Activated naive CD4-positive, alpha-beta T cell treated with anti-CD3 and anti-CD28 coated beads for 36 hours (primary cell): ENCODE measurements around the gene ATOH7. TPM values are rescaled to one million over a fixed set of nuclear protein-coding genes. Genes with fewer than 3 reads are reported as not detected.
A peak's percentile ranks its signal among the peaks of the same experiment; 100 is the strongest.
"Not testable (repeated sequence)": the region's sequence is repeated elsewhere in the genome, so short reads cannot be mapped to it uniquely, and the experiment has no call there.

ENCODE experiments used
- CTCF ChIA-PET: fragments of 350-600 bp; sonication (Branson Sonifier 250); formaldehyde crosslinking; loops from one replicate; lab custom pipeline; 2021; ENCODE audit warnings: antibody characterized with exemption; lab: Charles Lee
- DNase-seq: peaks from one replicate; pipeline ENCODE4 v3.0.0-alpha.2; 2020
- H3K27ac Mint-ChIP-seq: one replicate; pipeline ENCODE4 v1.8.0; 2021; ENCODE audit warnings: mild to moderate bottlenecking, mixed read lengths
- H3K27me3 Mint-ChIP-seq: one replicate; pipeline ENCODE4 v1.8.0; 2021; ENCODE audit warnings: low read depth, mixed read lengths
- H3K36me3 Mint-ChIP-seq: one replicate; pipeline ENCODE4 v1.8.0; 2021; ENCODE audit warnings: low read depth, mixed read lengths
- H3K4me1 Mint-ChIP-seq: one replicate; pipeline ENCODE4 v1.8.0; 2021; ENCODE audit warnings: low read depth, mixed read lengths
- H3K4me3 Mint-ChIP-seq: one replicate; pipeline ENCODE4 v1.8.0; 2021; ENCODE audit warnings: mild to moderate bottlenecking, moderate library complexity, mixed read lengths
- H3K9me3 Mint-ChIP-seq: one replicate; pipeline ENCODE4 v1.8.0; 2021; ENCODE audit warnings: mixed read lengths
- intact Hi-C: fragments of 100-400 bp; cut with micrococcal nuclease; formaldehyde crosslinking; loops from one replicate; pipeline ENCODE4 v1.15.1; 2023
- total RNA-seq, 2 experiments: library from RNA; stranded (reverse); gene quantifications; one replicate each; pipeline ENCODE4 v1.2.3, GENCODE V29; 2021

Gene ATOH7
- total RNA-seq, 2 experiments from 2014 or later: not detected

GRCh38 chr10:68202960-68203353 lies 29.0 kb downstream of the ATOH7 start:
- Mint-ChIP-seq H3K27ac (no peak overlapping the region), H3K36me3 (no peaks in the 10 kb centered on the region), H3K4me1 (no peaks in the 10 kb centered on the region), H3K4me3 (no peak overlapping the region), H3K27me3 (peaks cover 19% of the 10 kb centered on the region), H3K9me3 (no peaks in the 10 kb centered on the region)
- intact Hi-C loops: no loop called here
- CTCF ChIA-PET: interaction anchor here (0.6 to 1.7 kb wide), 4 partner anchors 10 to 146 kb away, joined by 3 to 11 read pairs (median 6); no protein-coding TSS in a partner anchor
- peak; percentile 5 for DNase-seq

GRCh38 chr10:68196701-68197100 lies 35.2 kb downstream of the ATOH7 start:
- Mint-ChIP-seq H3K9me3 (no peaks in the 10 kb centered on the region), H3K36me3 (no peaks in the 10 kb centered on the region), H3K27ac (no peak overlapping the region), H3K27me3 (peaks cover 32% of the 10 kb centered on the region), H3K4me3 (no peak overlapping the region), H3K4me1 (no peaks in the 10 kb centered on the region)
- DNase-seq: no peak
- intact Hi-C loops: no loop called here
- CTCF ChIA-PET: interaction anchor here (0.7 kb wide), 1 partner anchor 16 kb away, joined by 3 read pairs; no protein-coding TSS in a partner anchor

GRCh38 chr10:68195776-68196175 lies 36.1 kb downstream of the ATOH7 start:
- H3K27me3 Mint-ChIP-seq: peaks cover 28% of the 10 kb centered on the region
- DNase-seq, H3K9me3 Mint-ChIP-seq, intact Hi-C loops, H3K4me3 Mint-ChIP-seq, H3K4me1 Mint-ChIP-seq, H3K36me3 Mint-ChIP-seq, H3K27ac Mint-ChIP-seq: not testable (repeated sequence)
- CTCF ChIA-PET: interaction anchor here (0.6 kb wide), 1 partner anchor 107 kb away, joined by 4 read pairs; no protein-coding TSS in a partner anchor

GRCh38 chr10:68194290-68194689 lies 37.6 kb downstream of the ATOH7 start:
- Mint-ChIP-seq H3K4me3 (no peak overlapping the region), H3K27me3 (peaks cover 20% of the 10 kb centered on the region), H3K27ac (no peak overlapping the region), H3K9me3 (no peaks in the 10 kb centered on the region), H3K36me3 (no peaks in the 10 kb centered on the region), H3K4me1 (no peaks in the 10 kb centered on the region)
- intact Hi-C loops: no loop called here
- CTCF ChIA-PET: no interaction called here
- no peak for DNase-seq

- intact Hi-C loops: no loop called here
- no peaks in the 10 kb centered on the region for H3K4me1 Mint-ChIP-seq
- CTCF ChIA-PET: no interaction called here
- no peaks in the 10 kb centered on the region for H3K9me3 Mint-ChIP-seq
- H3K27me3 Mint-ChIP-seq: peaks cover 21% of the 10 kb centered on the region
- DNase-seq: no peak
- H3K27ac Mint-ChIP-seq: no peak overlapping the region
- H3K36me3 Mint-ChIP-seq: no peaks in the 10 kb centered on the region
- H3K4me3 Mint-ChIP-seq: no peak overlapping the region
These were observed 39.8 kb downstream of the ATOH7 start for GRCh38 chr10:68192113-68192512.

GRCh38 chr10:68188835-68189234 lies 43.1 kb downstream of the ATOH7 start:
- H3K4me3 Mint-ChIP-seq: no peak overlapping the region
- H3K4me1 Mint-ChIP-seq: no peaks in the 10 kb centered on the region
- no peak overlapping the region for H3K27ac Mint-ChIP-seq
- CTCF ChIA-PET: interaction anchor here (0.5 kb wide), 1 partner anchor 492 kb away, joined by 4 read pairs; no protein-coding TSS in a partner anchor
- no peak for DNase-seq
- no peaks in the 10 kb centered on the region for H3K9me3 Mint-ChIP-seq
- intact Hi-C loops: no loop called here
- peaks cover 33% of the 10 kb centered on the region for H3K27me3 Mint-ChIP-seq
- H3K36me3 Mint-ChIP-seq: no peaks in the 10 kb centered on the region

GRCh38 chr10:68185085-68185484 lies 46.8 kb downstream of the ATOH7 start:
- Mint-ChIP-seq H3K4me1 (no peaks in the 10 kb centered on the region), H3K4me3 (no peak overlapping the region), H3K27ac (no peak overlapping the region), H3K27me3 (peaks cover 25% of the 10 kb centered on the region), H3K36me3 (no peaks in the 10 kb centered on the region), H3K9me3 (no peaks in the 10 kb centered on the region)
- no peak for DNase-seq
- CTCF ChIA-PET: interaction anchor here (1.6 kb wide), 1 partner anchor 163 kb away, joined by 3 read pairs; no protein-coding TSS in a partner anchor
- intact Hi-C loops: no loop called here

- intact Hi-C loops: no loop called here
- CTCF ChIA-PET: interaction anchor here (1.2 kb wide), 1 partner anchor 28 kb away, joined by 4 read pairs; no protein-coding TSS in a partner anchor
- no peak overlapping the region for H3K4me3 Mint-ChIP-seq
- no peak overlapping the region for H3K27ac Mint-ChIP-seq
- H3K27me3 Mint-ChIP-seq: peaks cover 25% of the 10 kb centered on the region
- no peaks in the 10 kb centered on the region for H3K4me1 Mint-ChIP-seq
- no peaks in the 10 kb centered on the region for H3K9me3 Mint-ChIP-seq
- no peaks in the 10 kb centered on the region for H3K36me3 Mint-ChIP-seq
- DNase-seq: no peak
These were observed 47.4 kb downstream of the ATOH7 start for GRCh38 chr10:68184546-68184945.

Other genes with a start within 250 kb of the ATOH7 start
- gene HERC4, start 156.8 kb downstream of the ATOH7 start, total RNA-seq: 10 to 100 TPM; 42.2 to 45.0 TPM
- gene MYPN, start 122.6 kb downstream of the ATOH7 start, total RNA-seq: not detected
- gene HNRNPH3, start 100.0 kb upstream of the ATOH7 start, total RNA-seq: 100 to 1,000 TPM; 145 to 150 TPM
- 1 to 10 TPM; 1.3 to 2.2 TPM for gene PBLD, start 100.8 kb upstream of the ATOH7 start, total RNA-seq
- 1 to 10 TPM; 5.2 to 6.7 TPM for gene RUFY2, start 175.2 kb upstream of the ATOH7 start, total RNA-seq
- 10 to 100 TPM; 50.2 to 51.4 TPM for gene DNA2, start 239.9 kb upstream of the ATOH7 start, total RNA-seq